ENCODE measurements around the gene POGK.

GRCh38 chr1:166857995-166858394 lies 18.7 kb downstream of the POGK start:
- no peak for TF ChIP-seq CTCF (IDR thresholded peaks at IDR 0.05)
- no peak for TF ChIP-seq EZH2 (IDR thresholded peaks at IDR 0.05)
- TF ChIP-seq EZH2phosphoT487 (IDR thresholded peaks at IDR 0.05) = no peak

Data from neural progenitor cell (in vitro differentiated cells).